ENCODE data around the gene TRAF4.

Gene TRAF4, protein sequence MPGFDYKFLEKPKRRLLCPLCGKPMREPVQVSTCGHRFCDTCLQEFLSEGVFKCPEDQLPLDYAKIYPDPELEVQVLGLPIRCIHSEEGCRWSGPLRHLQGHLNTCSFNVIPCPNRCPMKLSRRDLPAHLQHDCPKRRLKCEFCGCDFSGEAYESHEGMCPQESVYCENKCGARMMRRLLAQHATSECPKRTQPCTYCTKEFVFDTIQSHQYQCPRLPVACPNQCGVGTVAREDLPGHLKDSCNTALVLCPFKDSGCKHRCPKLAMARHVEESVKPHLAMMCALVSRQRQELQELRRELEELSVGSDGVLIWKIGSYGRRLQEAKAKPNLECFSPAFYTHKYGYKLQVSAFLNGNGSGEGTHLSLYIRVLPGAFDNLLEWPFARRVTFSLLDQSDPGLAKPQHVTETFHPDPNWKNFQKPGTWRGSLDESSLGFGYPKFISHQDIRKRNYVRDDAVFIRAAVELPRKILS

DNA sequence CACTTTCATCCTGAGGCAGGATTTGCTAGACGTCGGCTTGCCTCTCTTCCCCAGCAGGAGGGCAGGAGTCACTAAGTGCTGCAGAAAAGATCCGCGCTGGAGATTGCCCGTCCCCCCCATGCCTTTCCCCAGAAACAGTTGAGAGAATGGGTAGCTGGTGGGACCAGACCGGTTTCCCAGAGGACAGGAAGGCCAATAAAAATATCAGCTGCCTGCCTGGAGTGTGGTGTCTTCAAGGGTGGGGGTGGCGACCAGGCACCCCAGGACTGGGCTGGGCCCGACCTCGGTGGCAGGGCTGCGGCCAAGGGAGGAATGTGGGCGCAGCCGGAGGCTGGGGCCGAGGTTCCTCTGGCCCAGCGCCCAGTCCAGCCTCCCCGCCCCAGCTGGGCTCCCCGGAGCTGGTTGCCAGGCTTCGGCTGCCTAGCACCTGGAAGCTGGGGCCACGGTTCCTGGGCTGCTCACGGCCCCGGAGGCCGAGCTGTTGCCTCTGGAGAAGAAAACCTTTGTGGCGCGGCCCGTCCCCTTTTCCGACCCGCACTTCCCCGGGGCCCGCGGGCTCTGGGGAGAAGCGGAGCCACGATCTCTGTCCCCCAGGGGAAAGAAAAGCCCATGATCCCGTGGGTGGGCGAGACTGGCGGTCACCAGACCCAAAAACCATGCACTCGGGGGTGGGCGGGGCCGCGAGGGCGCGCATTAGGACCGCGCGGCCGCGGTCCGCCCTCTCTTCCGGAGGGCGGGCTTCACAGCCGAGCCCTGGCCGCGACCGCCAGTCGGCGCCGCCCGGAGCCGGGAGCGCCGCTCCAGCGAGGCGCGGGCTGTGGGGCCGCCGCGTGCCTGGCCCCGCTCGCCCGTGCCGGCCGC is at the start of gene TRAF4:
Gene TRAF4, plus strand, starts transcription at position 769 of the 861 bp plus-strand sequence. CDS start 102 bp downstream, outside the sequence.
- peak within 1 kb of the TSS; percentile 92 for H3K27ac ChIP-seq
- in situ Hi-C loops (cut with HindIII; ENCODE audit: low pct_ligation_motif_present, low sequenced_read_pairs): no loop called here
- TF ChIP-seq, protein P1, sequence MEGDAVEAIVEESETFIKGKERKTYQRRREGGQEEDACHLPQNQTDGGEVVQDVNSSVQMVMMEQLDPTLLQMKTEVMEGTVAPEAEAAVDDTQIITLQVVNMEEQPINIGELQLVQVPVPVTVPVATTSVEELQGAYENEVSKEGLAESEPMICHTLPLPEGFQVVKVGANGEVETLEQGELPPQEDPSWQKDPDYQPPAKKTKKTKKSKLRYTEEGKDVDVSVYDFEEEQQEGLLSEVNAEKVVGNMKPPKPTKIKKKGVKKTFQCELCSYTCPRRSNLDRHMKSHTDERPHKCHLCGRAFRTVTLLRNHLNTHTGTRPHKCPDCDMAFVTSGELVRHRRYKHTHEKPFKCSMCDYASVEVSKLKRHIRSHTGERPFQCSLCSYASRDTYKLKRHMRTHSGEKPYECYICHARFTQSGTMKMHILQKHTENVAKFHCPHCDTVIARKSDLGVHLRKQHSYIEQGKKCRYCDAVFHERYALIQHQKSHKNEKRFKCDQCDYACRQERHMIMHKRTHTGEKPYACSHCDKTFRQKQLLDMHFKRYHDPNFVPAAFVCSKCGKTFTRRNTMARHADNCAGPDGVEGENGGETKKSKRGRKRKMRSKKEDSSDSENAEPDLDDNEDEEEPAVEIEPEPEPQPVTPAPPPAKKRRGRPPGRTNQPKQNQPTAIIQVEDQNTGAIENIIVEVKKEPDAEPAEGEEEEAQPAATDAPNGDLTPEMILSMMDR (IDR thresholded peaks at IDR 0.05; ENCODE audit: low read depth, low read length, missing control alignments): peak; percentile 11
- peak within 1 kb of the TSS; percentile 85 for H3K4me3 ChIP-seq (ENCODE audit: low read depth, low read length)
- no peaks in the 10 kb centered on the region for H3K27me3 ChIP-seq (replicated peaks)
- H3K36me3 ChIP-seq (replicated peaks): peaks cover 25% of the 10 kb centered on the region
- peak; percentile 85 for DNase-seq

DNA sequence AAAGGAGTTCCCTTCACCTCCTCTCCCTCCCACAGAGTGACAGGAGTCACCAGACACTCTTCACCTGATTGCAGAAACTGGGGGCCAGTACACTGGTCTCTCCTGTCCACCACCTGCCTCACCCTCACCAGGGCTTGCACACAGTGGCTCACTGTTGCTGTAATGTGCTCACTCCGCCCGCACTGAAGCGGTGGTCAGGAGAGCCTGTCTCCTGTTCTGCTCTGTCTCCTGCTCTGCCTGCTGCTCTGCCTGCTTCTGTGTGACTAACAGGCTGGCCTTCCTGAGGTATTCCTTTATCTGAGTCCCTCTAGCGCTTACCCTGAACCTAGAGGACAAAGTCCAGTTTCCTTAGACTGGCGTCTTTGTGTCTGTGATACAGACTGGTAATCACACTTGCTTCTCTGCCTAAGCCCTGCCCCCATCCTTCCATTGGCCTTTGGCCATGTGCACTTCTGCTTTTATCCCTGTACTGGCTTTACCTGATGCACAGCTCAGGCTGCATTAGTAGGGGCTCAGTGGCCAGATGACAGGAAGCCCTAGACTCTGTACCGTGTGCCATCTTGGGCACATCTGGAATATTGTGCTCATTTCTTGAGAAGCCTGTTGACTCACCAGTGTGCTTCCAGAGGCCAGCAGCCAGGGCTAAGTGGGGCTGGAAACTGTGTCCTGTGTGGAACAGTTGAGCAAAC is 45.4 kb upstream of the TRAF4 start:
- Histone ChIP-seq H3K27me3 (replicated peaks) (no peaks in the 10 kb centered on the region), H3K27ac (no peak overlapping the region), H3K36me3 (replicated peaks) (peaks cover 93% of the 10 kb centered on the region), H3K4me3 (ENCODE audit: low read depth, low read length) (no peak overlapping the region)
- no peak for DNase-seq
- in situ Hi-C loops (cut with HindIII; ENCODE audit: low pct_ligation_motif_present, low sequenced_read_pairs): no loop called here
- TF ChIP-seq, protein P1 (IDR thresholded peaks at IDR 0.05; ENCODE audit: low read depth, low read length, missing control alignments): no peak

- H3K36me3 ChIP-seq (replicated peaks): peaks cover 77% of the 10 kb centered on the region
- no peak overlapping the region for H3K4me3 ChIP-seq (ENCODE audit: low read depth, low read length)
Observed at GRCh38 chr17:28700278-28700677, 43.5 kb upstream of the TRAF4 start.

GRCh38 chr17:28700830-28701492 is 42.9 kb upstream of the TRAF4 start:
- no peak for DNase-seq
- in situ Hi-C loops (cut with HindIII; ENCODE audit: low pct_ligation_motif_present, low sequenced_read_pairs): no loop called here
- H3K27ac ChIP-seq: no peak overlapping the region
- TF ChIP-seq, protein P1 (IDR thresholded peaks at IDR 0.05; ENCODE audit: low read depth, low read length, missing control alignments): no peak
- H3K36me3 ChIP-seq (replicated peaks): peaks cover 70% of the 10 kb centered on the region
- H3K27me3 ChIP-seq (replicated peaks): no peaks in the 10 kb centered on the region
- H3K4me3 ChIP-seq (ENCODE audit: low read depth, low read length): no peak overlapping the region

More at GRCh38 chr17:28700278-28700677, 43.5 kb upstream of the TRAF4 start:
- Histone ChIP-seq H3K27ac (no peak overlapping the region), H3K27me3 (replicated peaks) (no peaks in the 10 kb centered on the region)
- in situ Hi-C loops (cut with HindIII; ENCODE audit: low pct_ligation_motif_present, low sequenced_read_pairs): no loop called here
- TF ChIP-seq, protein P1 (IDR thresholded peaks at IDR 0.05; ENCODE audit: low read depth, low read length, missing control alignments): no peak
- DNase-seq: no peak

Measured in brain microvascular endothelial cell (primary cell).